ENCODE measurements around the gene HOGA1. TPM values are rescaled to one million over a fixed set of nuclear protein-coding genes. Genes with fewer than 3 reads are reported as not detected.
"Not testable (repeated sequence)": the region's sequence is repeated elsewhere in the genome, so short reads cannot be mapped to it uniquely, and the experiment has no call there.

The HOGA1 gene
- total and polyA plus RNA-seq, 2 donors: 0.35 to 0.53 TPM

DNA sequence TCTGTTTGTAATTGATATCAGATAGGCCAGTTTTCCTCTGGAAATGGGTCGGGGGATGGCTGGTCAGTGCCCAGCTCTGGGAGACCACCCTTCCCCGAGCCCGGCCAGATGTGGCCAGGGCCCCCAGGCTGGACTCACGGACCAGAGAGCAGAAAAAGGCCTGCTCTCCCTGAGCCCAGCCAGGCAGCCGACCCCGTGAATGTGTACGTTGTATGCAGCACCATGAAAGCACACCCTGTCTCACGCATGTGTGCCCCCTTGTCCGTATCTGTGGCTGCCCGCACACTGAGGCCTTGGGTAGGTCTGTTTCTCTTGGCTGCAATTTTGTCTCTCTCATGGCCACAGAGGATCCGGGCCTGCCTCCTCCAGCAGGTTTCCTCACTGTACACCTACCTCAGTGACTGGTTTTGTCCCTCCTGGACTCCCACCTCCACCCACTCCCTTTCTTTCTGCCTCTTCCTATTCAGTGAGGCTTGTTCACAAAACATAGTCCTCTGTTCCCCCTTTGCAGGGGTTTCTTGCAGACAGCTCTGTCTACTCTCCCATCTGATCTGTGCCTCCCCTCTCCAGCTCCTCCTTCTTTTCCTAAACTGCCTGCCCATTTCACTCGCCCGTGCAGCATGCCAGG is 35.2 kb upstream of the HOGA1 start:
- H3K36me3 ChIP-seq (ENCODE audit: insufficient read depth): no peaks in the 10 kb centered on the region
- no peak for DNase-seq (ENCODE audit: extremely low spot score)
- H3K4me1 ChIP-seq (ENCODE audit: insufficient read depth): no peaks in the 10 kb centered on the region
- no peak overlapping the region for H3K27ac ChIP-seq (ENCODE audit: low read depth)
- 86% methylated on average over 13 of the region's 13 CpGs for WGBS
- H3K4me3 ChIP-seq (ENCODE audit: low read depth, low read length): no peak overlapping the region

DNA sequence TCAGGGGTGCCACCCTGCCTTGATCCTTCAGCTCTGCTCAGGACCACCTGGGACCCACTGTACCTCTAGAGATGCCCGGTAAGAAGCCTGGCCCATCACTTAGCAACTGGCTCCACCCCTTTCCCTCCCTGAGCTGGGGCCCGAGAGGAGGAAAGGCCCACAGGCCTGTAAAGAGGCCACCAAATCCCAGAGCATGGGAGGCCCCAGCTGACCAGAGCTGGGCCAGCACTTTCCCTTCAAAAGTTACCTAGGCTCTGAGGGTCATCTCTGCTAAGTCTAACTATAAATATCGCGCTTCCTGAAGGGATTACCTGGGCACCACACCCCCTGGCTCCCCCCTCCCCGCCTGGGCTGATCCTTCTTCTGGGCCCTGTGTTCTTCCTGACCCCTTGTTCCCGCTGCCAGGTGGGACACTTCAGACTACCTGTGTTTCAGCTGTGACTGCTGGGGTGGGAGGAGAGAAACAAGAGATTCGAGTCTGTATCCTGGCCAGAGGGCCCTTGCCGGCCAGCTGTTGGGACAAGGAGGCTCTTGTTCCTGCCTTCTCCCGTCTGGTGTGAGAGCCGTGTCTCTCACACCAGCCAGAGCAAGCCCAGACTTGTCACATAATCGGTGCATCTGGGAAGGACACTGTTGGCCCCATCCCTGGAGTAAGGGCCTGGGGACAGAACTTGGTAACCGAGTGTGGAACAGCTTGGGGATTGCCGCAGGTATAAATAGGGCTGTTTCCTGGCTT is 34.4 kb upstream of the HOGA1 start:
- WGBS: 51% methylated on average over 13 of the region's 13 CpGs
- no peaks in the 10 kb centered on the region for H3K36me3 ChIP-seq (ENCODE audit: insufficient read depth)
- DNase-seq (ENCODE audit: extremely low spot score): no peak
- no peak overlapping the region for H3K4me3 ChIP-seq (ENCODE audit: low read depth, low read length)
- H3K4me1 ChIP-seq (ENCODE audit: insufficient read depth): no peaks in the 10 kb centered on the region
- H3K27ac ChIP-seq (ENCODE audit: low read depth): peak overlapping the region; percentile 13

DNA sequence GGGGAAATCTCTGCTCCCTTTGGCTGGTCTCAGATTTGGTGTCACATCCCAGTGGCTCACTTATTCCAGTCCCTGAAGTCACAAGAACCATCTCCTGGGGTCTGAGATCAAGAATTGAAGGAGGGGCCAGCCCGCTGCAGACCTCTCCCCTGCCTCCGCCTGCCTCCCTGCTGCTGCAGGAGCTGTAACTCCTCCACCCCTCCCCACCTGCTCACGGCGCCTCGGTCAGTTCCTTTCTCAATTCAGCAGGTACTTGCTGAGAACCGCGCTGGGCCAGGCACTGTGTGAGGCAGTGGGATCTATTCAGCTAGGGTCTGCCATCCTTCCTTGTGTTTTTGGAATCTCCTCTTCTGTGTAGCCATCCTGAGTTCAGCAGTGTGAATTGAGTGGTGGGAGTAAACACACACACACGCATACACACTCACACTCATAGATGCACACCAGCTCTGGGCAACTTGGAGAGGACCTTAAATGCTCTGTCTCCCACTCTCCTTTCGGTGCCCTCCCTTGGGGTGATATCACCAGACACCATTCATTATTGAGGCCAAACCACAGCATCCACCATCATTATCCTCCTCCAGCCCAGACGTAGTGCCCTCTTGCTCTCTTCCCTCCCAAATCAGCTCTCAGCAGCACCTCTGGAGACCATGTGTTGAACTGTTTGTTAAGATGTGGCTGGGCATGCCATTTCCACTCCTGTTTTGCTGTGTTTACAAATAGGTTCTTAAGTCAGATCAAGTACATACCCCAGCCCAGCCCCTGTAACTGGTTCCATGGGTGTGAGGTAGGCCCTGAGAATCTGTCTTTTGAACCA is 33.6 kb upstream of the HOGA1 start:
- no peak for DNase-seq (ENCODE audit: extremely low spot score)
- no peaks in the 10 kb centered on the region for H3K36me3 ChIP-seq (ENCODE audit: insufficient read depth)
- no peaks in the 10 kb centered on the region for H3K4me1 ChIP-seq (ENCODE audit: insufficient read depth)
- no peak overlapping the region for H3K4me3 ChIP-seq (ENCODE audit: low read depth, low read length)
- peak overlapping the region; percentile 13 for H3K27ac ChIP-seq (ENCODE audit: low read depth)
- WGBS: 81% methylated on average over 10 of the region's 10 CpGs

DNA sequence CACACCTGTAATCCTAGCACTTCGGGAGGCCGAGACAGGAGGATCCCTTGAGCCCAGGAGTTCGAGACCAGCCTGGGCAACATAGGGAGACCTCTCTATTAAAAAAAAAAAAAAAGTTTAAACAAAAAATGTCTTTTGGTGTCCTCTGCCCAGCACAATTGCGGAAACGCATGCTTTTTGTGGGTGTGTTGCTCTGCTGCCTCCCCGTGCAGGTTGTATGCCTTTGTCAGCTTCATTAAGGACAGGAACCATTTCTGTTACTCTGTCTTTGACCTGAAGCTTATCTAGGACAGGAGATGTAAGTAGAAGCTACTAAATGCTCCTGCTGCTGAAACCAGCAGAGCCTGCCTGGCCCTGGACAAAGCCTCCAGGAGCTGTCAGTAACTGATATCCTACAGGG is 32.9 kb upstream of the HOGA1 start:
- H3K4me1 ChIP-seq (ENCODE audit: insufficient read depth): no peaks in the 10 kb centered on the region
- H3K27ac ChIP-seq (ENCODE audit: low read depth): no peak overlapping the region

DNA sequence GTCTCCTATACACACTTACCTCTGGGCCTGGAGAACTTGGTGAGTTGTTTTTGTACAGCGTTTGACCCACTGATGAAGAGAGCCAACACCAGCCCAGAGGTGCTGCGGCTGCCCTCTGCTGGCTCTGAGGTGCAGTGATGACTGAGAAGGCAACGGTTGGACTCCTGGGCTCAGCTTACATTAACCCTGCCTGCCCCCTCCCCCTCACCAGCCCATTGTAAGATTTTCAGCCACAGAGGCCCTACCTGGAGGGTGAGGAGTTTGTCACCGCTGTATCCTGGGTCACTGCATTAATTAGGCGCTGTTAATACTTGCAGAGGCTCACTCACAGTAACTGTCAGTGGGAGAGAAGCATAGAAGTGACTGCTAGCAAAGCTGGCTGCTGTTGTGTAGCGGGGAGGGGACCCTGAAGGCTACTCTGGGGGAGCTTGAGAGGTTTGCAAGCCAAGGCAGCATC is 30.6 kb upstream of the HOGA1 start:
- no peaks in the 10 kb centered on the region for H3K36me3 ChIP-seq (ENCODE audit: insufficient read depth)
- DNase-seq (ENCODE audit: extremely low spot score): no peak
- 19% methylated on average over 6 of the region's 6 CpGs for WGBS
- H3K4me1 ChIP-seq (ENCODE audit: insufficient read depth): no peaks in the 10 kb centered on the region
- no peak overlapping the region for H3K4me3 ChIP-seq (ENCODE audit: low read depth, low read length)
- no peak overlapping the region for H3K27ac ChIP-seq (ENCODE audit: low read depth)

More for the DNA sequence above, 32.9 kb upstream of the HOGA1 start:
- no peaks in the 10 kb centered on the region for H3K36me3 ChIP-seq (ENCODE audit: insufficient read depth)
- no peak for DNase-seq (ENCODE audit: extremely low spot score)
- 97% methylated on average over 6 of the region's 6 CpGs for WGBS
- no peak overlapping the region for H3K4me3 ChIP-seq (ENCODE audit: low read depth, low read length)

DNA sequence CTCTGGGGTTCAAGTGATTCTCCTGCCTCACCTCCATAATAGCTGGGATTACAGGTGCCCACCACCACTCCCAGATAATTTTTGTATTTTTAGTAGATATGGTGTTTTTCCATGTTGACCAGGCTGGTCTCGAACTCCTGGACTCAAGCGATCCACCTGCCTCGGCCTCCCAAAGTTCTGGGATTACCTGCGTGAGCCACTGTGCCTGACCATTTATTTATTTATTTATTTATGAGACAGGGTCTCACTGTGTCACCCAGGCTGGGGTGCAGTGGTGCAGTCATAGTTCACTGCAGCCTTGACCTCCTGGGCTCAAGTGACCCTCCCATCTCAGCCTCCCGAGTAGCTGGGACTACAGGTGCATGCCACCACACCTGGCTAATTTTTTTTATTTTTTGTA is 29.9 kb upstream of the HOGA1 start:
- 96% methylated on average over 5 of the region's 5 CpGs for WGBS
- H3K27ac ChIP-seq (ENCODE audit: low read depth); DNase-seq (ENCODE audit: extremely low spot score); H3K36me3 ChIP-seq (ENCODE audit: insufficient read depth); H3K4me3 ChIP-seq (ENCODE audit: low read depth, low read length); H3K4me1 ChIP-seq (ENCODE audit: insufficient read depth): not testable (repeated sequence)

DNA sequence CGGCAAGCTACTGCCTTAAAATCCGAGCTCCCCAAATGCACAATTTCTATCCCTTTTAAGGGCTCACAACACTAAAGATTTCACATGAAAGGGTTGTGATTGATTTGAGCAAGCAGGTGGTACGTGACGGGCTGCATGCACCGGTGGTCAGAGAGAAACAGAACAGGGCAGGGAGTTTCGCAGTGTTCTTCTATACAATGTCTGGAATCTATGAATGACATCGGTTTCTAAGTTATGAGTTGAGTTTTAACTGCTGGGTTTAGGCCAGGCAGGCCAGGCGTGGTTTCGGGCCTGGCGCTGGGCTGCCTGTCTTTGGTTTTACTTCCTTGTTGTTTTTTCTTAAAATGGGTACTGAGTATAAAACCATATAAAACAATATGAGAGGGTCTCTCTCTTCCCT is 28.6 kb upstream of the HOGA1 start:
- not testable (repeated sequence) for H3K36me3 ChIP-seq (ENCODE audit: insufficient read depth); H3K4me3 ChIP-seq (ENCODE audit: low read depth, low read length); H3K4me1 ChIP-seq (ENCODE audit: insufficient read depth); DNase-seq (ENCODE audit: extremely low spot score); H3K27ac ChIP-seq (ENCODE audit: low read depth)
- WGBS: 97% methylated on average over 10 of the region's 10 CpGs

DNA sequence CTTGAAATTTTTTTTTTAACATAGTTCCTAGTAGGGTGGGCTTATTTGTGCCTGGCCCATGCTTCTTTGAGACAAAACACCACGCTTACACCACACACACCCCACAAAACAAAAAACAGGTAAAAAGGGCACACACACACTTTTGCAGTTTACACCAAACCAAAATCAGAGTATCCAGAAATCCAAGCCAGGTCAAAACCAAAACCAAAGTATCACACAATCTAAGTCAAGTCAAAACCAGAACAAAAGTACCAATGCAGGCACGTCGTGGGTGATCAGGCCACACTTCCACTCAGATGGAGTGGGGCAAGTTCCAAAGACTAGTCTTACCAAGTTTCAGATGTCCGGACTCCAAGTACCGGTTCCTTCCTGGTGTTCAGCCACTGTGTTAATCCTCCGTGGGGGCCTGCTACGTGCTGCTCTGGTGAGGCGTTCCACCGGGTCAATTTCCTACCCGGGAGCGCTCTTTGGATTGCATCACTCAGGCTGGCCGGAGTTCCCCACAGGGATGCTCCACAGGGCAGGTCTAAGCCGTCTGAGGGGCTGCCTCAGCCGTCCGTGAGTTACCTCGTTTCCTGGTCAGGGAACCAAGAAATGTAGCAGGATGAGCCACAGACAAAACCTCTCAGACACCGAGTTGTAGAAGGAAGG is 23.3 kb upstream of the HOGA1 start:
- H3K27ac ChIP-seq (ENCODE audit: low read depth); H3K4me1 ChIP-seq (ENCODE audit: insufficient read depth); DNase-seq (ENCODE audit: extremely low spot score); H3K36me3 ChIP-seq (ENCODE audit: insufficient read depth); H3K4me3 ChIP-seq (ENCODE audit: low read depth, low read length): not testable (repeated sequence)
- WGBS: 91% methylated on average over 17 of the region's 17 CpGs

DNA sequence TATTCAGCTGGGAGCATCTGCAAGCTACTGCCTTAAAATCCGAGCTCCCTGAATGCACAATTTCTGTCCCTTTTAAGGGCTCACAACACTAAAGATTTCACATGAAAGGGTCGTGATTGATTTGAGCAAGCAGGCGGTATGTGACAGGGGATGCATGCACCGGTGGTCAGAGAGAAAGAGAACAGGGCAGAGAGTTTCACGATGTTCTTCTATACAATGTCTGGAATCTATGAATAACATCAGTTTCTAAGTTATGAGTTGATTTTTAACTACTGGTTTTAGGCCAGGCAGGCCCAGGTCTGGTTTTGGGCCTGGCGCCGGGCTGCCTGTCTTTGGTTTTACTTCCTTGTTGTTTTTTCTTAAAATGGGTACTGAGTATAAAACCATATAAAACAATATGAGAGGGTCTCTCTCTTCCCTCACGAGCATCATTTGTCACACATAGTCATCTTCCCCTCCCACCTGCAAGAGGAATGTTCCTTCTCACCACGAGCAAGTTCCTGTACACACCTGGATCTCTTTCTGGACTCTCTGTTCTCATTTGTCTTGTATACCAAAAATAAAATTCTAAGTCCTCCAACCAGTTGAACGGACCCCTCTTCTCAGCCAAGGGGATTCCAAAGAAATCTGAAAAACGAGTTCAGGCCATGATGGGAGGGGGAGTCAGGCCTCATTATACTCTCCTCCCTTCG is 22.7 kb upstream of the HOGA1 start:
- not testable (repeated sequence) for H3K27ac ChIP-seq (ENCODE audit: low read depth); DNase-seq (ENCODE audit: extremely low spot score); H3K36me3 ChIP-seq (ENCODE audit: insufficient read depth); H3K4me1 ChIP-seq (ENCODE audit: insufficient read depth); H3K4me3 ChIP-seq (ENCODE audit: low read depth, low read length)
- WGBS: 91% methylated on average over 12 of the region's 12 CpGs

DNA sequence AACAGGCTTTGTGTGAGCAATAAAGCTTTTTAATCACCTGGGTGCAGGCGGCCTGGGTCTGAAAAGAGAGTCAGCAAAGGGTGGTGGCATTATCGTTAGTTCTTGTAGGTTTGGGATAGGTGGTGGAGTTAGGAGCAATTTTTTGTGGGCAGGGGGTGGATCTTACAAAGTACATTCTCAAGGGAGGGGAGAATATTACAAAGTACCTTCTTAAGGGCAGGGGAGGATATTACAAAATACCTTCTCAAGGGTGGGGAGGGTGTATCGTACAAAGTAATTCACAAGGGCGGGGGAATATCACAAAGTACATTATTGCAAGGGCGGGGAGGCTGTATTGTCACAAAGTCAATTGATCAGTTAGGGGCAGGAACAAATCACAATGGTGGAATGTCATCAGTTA is 21.9 kb upstream of the HOGA1 start:
- not testable (repeated sequence) for H3K27ac ChIP-seq (ENCODE audit: low read depth); H3K4me1 ChIP-seq (ENCODE audit: insufficient read depth); H3K36me3 ChIP-seq (ENCODE audit: insufficient read depth); H3K4me3 ChIP-seq (ENCODE audit: low read depth, low read length); DNase-seq (ENCODE audit: extremely low spot score)
- WGBS: 96% methylated on average over 5 of the region's 5 CpGs

DNA sequence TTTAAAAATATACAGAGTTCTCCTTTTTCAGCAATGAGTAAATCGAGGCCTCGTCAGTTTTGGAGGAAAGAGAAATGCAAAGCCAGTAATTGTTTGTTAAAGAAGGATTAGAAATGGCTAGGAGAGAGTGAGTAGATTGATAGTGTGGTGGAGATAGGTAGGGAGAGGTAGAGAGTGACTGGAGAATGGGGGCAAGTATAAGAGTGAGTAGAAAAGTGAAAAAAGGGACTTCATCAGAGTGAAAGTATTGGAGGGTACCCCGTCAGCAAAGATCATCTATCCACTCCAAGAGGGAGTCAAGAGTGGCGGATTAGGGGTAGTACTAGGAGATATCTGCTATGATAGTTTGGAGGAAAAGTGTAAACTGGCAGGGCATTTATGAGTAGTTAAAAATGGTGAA is 20.9 kb upstream of the HOGA1 start:
- 94% methylated on average over 4 of the region's 4 CpGs for WGBS
- Histone ChIP-seq H3K4me1 (ENCODE audit: insufficient read depth) (no peaks in the 10 kb centered on the region), H3K4me3 (ENCODE audit: low read depth, low read length) (no peak overlapping the region), H3K27ac (ENCODE audit: low read depth) (no peak overlapping the region), H3K36me3 (ENCODE audit: insufficient read depth) (no peaks in the 10 kb centered on the region)
- DNase-seq (ENCODE audit: extremely low spot score): no peak

DNA sequence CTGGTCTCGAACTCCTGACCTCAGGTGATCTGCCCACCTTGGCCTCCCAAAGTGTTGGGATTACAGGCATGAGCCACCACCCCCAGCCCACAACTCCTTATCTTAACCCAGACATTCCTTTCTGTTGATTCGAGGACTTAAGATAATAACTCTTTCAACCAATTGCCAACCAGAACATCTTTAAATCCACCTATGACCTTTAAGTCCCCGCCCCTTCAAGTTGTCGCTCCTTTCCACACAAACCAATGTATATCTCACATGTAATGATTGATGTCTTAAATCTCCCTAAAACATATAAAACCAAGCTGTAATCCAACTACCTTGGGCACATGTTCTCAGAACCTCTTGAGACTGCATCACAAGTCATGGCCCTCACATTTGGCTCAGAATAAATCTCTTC is 19.4 kb upstream of the HOGA1 start:
- DNase-seq (ENCODE audit: extremely low spot score): no peak
- no peak overlapping the region for H3K4me3 ChIP-seq (ENCODE audit: low read depth, low read length)
- no peaks in the 10 kb centered on the region for H3K4me1 ChIP-seq (ENCODE audit: insufficient read depth)
- no peaks in the 10 kb centered on the region for H3K36me3 ChIP-seq (ENCODE audit: insufficient read depth)
- no peak overlapping the region for H3K27ac ChIP-seq (ENCODE audit: low read depth)
- 85% methylated on average over 4 of the region's 4 CpGs for WGBS

DNA sequence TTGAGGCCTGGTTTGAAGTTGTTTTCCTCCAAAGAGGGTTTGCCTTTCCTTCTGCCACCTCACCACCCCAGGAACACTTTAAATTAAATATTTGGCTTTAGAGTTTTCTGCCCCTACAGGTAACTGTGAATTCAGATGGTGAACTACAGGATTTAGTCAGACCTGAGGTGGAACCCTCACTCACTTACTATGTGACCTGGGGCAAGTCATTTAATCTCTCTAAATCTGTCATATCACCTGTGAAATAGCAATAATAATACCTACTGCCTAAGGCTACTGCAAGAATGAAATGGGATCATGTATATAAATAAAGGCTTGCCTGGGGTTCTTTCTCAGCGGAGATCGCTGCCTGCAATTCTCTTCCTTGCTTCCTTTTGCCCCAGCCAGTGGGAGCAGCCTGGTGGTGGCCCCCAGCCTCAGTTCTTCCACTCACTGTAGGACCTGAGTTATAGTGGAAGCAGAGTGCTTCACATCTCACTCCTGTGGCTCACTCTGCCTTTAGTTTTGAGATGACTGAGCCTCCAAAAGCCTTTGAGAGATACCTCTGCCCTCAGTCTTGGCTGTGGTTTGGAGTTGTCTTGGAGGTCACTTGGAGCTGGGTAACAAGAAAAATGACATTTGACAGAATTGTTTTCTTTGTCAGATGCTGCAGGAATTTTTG is 17.7 kb upstream of the HOGA1 start:
- H3K36me3 ChIP-seq (ENCODE audit: insufficient read depth): no peaks in the 10 kb centered on the region
- no peaks in the 10 kb centered on the region for H3K4me1 ChIP-seq (ENCODE audit: insufficient read depth)
- no peak overlapping the region for H3K4me3 ChIP-seq (ENCODE audit: low read depth, low read length)
- 96% methylated on average over 2 of the region's 2 CpGs for WGBS
- H3K27ac ChIP-seq (ENCODE audit: low read depth): no peak overlapping the region
- DNase-seq (ENCODE audit: extremely low spot score): no peak
